Measurements from ENCODE around the gene TTI1.

Gene TTI1

GRCh38 chr20:37958856-37959520, 74.3 kb downstream of the TTI1 start:
- FAIRE-seq = no peak

DNA sequence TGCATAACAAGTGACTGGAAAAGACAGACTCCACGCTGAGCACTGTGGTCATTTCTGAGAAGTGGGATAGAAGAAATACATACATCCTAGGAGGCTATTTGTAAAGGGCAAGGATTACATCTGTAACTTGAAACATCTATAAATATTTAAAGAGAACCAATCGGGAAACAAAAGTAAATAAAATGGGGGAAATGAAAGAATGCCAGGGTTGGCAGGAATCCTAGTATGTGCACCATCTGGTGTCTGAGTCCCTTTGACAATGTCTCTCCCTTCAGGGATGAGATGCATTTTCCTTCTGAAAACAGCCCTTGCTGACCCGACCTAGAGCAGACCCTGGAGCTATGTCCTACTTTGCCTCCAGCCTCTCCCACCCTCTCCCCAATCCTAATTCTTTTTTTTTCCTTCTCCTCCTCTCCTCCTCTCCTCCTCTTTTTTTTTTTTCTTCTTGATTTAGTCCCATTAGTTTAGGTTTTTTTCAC, 77.1 kb downstream of the TTI1 start:
- no peak for FAIRE-seq

DNA sequence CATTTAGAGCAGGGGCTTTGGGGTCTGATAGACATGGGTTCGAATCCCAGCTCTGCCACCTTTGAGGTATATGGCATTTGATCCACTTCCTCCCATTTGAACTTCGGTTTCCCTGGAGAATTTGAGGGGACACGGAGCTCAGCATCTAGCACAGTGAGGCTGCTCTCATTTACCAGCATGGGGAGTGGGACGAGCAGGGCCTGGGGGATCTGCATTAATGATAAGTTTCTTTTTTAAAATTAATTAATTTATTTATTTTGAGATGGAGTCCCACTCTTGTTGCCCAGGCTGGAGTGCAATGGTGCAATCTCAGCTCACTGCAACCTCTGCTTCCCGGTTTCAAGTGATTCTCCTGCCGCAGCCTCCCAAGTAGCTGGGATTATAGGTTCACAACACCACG, 77.7 kb downstream of the TTI1 start:
- FAIRE-seq = no peak

DNA sequence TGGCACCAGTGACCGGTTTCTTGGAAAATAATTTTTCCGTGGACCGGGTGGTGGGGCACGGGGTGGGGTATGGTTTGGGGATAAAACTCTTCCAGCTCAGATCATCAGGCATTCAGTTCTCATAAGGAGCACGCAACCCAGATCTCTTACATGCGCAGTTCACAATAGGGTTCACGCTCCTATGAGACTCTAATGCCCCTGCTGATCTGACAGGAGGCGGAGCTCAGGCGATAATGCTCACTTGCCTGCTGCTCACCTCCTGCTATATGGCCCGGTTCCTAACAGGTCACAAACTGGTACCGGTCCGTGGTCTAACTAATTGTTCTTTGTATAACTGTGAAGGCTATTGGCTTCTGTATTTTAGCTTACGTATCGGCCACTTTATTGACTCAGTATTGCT, 78.6 kb downstream of the TTI1 start:
- FAIRE-seq = no peak

GRCh38 chr20:37954190-37954589, 79.1 kb downstream of the TTI1 start:
- no peak for FAIRE-seq

- FAIRE-seq = no peak
Measured at GRCh38 chr20:37948956-37949355, 84.3 kb downstream of the TTI1 start.

GRCh38 chr20:37947943-37948342, 85.3 kb downstream of the TTI1 start:
- no peak for FAIRE-seq

DNA sequence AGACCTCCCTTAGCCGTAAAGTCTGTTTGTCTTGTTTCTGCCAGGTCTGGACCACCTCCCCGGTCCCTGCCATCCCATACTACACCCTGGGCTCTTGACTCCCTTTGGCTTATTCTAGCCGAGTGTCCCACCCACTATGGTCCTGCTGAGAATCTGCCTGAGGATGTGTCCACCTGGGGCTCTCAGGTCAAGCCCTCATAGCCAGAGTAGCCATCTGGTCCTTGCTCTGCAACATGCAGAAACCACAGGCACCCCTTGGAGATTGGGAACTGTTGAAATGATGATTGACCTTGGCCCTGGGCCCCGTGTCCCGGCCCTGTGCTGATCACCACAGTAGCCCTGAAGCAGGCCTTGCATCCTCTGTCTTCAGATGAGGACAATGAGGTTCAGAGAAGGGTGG, 86.3 kb downstream of the TTI1 start:
- no peak for FAIRE-seq

- no peak for FAIRE-seq
Measured at GRCh38 chr20:37945091-37945547, 88.1 kb downstream of the TTI1 start.

GRCh38 chr20:37944456-37944981, 88.7 kb downstream of the TTI1 start:
- FAIRE-seq = no peak

GRCh38 chr20:37943501-37944455, 89.5 kb downstream of the TTI1 start:
- FAIRE-seq = no peak

- FAIRE-seq = no peak
Measured at GRCh38 chr20:37943033-37943432, 90.2 kb downstream of the TTI1 start.

DNA sequence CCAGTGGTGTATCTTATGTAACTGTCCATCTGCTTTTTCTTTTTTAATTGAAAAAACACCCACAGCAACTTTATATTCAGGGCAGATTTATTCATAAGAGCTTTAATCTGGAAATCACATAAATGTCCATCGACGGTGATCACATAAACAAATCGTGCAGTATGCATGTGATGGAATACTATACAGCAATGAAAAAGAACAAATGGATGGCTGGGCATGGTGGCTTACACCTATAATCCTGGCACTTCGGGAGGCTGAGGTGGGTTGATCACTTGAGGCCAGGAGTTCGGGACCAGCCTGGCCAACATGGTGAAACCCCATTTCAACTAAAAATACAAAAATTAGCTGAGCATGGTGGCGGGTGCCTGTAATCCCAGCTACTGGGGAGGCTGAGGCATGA, 91.3 kb downstream of the TTI1 start:
- FAIRE-seq = no peak

GRCh38 chr20:37941332-37941731, 91.9 kb downstream of the TTI1 start:
- FAIRE-seq = no peak

DNA sequence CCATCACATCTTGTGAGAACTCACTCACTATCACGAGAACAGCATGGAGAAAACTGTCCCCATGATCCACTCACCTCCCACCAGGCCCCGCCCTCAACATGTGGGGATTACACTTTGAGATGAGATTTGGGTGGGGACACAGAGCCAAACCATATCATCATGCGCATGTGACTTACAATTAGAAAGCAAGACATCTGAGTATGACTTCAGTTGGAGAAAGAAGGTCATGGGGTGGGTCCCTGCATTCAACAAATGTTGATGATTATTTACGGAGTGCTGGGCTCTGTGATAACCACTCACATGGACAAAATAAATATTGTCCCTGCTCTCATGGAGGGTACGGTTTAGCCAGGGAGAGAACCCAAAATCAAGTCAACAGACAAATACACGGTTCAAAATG, 92.4 kb downstream of the TTI1 start:
- FAIRE-seq = no peak

DNA sequence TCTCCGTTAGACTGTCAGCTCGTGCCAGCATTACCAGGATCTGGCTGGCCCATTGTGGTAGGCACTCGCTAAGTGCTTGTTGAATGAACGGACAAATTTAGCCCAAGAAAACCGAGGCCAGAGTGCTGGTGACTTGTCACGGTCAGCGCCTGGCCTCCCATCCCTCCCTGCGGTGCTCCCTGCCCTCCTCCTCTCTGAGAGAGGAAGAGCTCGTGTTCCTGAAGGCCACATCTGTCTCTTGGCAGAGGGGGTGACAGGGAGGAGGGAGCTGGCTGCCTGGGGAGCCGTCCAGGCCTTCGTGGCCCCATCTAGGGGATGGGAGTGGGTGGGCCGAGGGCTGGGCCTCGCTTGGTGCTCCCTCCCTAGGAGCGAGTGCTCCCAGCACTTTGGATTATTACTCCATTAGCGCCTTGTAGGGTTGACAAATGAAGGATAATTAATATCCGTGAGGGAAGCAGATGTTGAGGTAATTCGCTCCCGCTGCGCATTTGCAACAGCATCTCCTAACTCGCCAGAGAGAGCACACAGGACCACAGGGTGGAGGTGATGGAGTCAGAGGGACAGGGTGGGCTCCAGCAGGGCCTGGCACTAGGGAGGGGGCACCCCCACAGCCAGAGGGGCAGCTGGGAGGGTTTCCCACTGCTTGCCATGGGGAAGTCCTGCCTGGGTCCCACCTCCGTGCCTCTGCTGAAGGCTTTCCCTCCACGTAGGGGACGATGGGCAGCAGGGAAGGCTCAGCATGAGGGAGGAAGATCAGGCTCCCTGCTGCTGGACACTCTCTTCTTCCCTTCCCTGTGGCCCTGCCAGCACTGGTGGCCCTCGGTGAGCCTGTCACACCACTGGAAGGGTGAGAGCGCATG, 93.3 kb downstream of the TTI1 start:
- no peak for FAIRE-seq

- no peak for FAIRE-seq
Measured at GRCh38 chr20:37938954-37939353, 94.3 kb downstream of the TTI1 start.

DNA sequence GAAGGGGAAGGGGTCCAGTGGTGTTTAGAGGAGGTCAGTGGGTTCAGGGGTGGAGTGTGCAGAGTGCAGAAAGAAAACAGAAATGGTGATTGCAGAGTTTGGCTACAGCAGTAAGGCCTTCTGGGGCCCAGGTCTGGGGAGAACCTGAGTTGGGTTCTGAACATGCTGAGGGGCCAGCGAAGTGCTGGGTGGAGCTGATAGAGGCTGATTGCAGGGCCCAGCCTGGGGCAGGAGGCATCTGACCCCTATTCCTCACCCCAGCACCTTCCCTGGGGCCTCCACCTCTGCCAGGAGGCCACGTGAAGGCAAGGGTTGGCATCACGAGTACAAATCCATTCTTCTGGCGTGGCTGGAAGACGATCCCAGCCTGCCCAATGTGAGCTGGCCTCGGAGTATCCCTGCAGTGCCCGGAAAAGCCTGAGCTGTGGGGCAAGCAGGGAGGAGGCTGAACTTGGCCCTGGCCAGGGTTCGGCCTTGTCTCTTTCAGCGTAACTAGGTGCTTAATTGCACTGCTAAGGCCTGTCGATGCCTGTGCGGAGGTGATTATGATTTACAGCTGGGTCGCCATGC, 95.0 kb downstream of the TTI1 start:
- FAIRE-seq = no peak

GRCh38 chr20:37937686-37938085, 95.6 kb downstream of the TTI1 start:
- no peak for FAIRE-seq

- no peak for FAIRE-seq
Measured at GRCh38 chr20:37936451-37936850, 96.8 kb downstream of the TTI1 start.

- FAIRE-seq = no peak
Measured at GRCh38 chr20:37936041-37936440, 97.2 kb downstream of the TTI1 start.

DNA sequence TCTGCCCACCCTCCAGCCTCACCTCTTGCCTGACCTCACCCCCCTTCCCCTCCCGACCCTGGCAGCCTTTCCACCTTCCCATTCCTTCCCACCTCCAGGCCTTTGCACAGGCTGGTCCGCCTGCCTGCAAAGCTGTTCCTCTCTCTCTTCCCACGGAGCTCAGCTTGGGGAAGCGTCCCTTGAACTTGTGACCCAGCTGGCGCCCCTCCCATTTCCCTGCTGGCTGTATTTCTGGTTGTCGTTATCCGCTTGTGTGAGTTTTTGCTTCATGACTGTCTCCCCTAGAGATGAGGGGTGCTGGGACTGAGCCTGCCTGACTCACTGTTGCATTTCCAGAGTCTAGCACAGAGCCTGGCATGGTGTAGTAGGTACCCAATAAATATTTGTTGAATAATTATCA, 97.8 kb downstream of the TTI1 start:
- no peak for FAIRE-seq
